NOMO-1 treated with dmso at 0.1 percent for 144 hours (cell line): ENCODE data around the gene IL17RE.

Experiments
- DNase-seq: peaks from one replicate; lab custom pipeline; 2025; ENCODE audit not compliant: unreplicated experiment; lab: John Stamatoyannopoulos, UW

IL17RE gene

GRCh38 chr3:9903238-9903624, 583 bp downstream of the IL17RE start:
- no peak for DNase-seq

GRCh38 chr3:9903904-9904303, 1.3 kb downstream of the IL17RE start:
- no peak for DNase-seq

- no peak for DNase-seq
These were observed 3.8 kb downstream of the IL17RE start for GRCh38 chr3:9906480-9906879.

- no peak for DNase-seq
These were observed 5.6 kb downstream of the IL17RE start for GRCh38 chr3:9908286-9908685.

- no peak for DNase-seq
These were observed 6.8 kb downstream of the IL17RE start for GRCh38 chr3:9909221-9910013.

- no peak for DNase-seq
These were observed 9.2 kb downstream of the IL17RE start for GRCh38 chr3:9911863-9912262.

- no peak for DNase-seq
These were observed 9.8 kb downstream of the IL17RE start for GRCh38 chr3:9912294-9912935.

GRCh38 chr3:9913601-9914000, 11.0 kb downstream of the IL17RE start:
- DNase-seq, result no peak

GRCh38 chr3:9914011-9914410, 11.4 kb downstream of the IL17RE start:
- no peak for DNase-seq

- peak; percentile 60 for DNase-seq
These were observed 12.1 kb downstream of the IL17RE start for GRCh38 chr3:9914559-9915253.

- DNase-seq, result no peak
These were observed 12.8 kb downstream of the IL17RE start for GRCh38 chr3:9915254-9916141.

- no peak for DNase-seq
These were observed 13.7 kb downstream of the IL17RE start for GRCh38 chr3:9916346-9916733.

GRCh38 chr3:9916734-9917680, 14.4 kb downstream of the IL17RE start, which contains the start of gene IL17RC:
Gene IL17RC, plus strand, starts transcription at chr3:9917098. Its CDS starts 218 bp downstream, at chr3:9917316.
- no peak for DNase-seq

GRCh38 chr3:9917820-9918219, 15.2 kb downstream of the IL17RE start:
- DNase-seq, result no peak

GRCh38 chr3:9918261-9919038, 15.8 kb downstream of the IL17RE start:
- DNase-seq, result no peak

- no peak for DNase-seq
These were observed 25.5 kb downstream of the IL17RE start for GRCh38 chr3:9928158-9928557.

- no peak for DNase-seq
These were observed 28.3 kb downstream of the IL17RE start for GRCh38 chr3:9930804-9931418.

- DNase-seq, result no peak
These were observed 29.8 kb downstream of the IL17RE start for GRCh38 chr3:9932535-9932842.
